Measurements from ENCODE around the gene MRGPRF.

DNA sequence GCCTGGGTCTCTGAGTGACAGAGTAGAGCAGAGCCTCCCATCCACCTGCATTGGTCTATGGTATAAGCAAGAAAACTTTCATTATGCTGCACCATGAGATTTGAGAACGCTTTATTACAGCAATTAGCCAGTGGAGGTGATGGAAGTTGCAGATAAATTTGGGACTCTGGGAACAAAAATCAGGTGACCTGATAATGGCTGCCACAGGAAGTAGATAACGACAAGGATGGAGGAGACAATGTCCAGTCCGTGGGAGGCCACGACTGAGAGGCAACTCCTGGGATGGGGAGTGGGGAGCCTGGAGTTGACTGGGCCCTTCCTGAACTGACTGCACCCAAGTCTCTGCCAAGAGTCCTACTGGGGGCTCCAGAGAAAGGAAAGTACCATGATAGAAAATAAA is 37.0 kb downstream of the MRGPRF start:
- TF ChIP-seq CTCF (IDR thresholded peaks at IDR 0.05), result no peak
- no peak for TF ChIP-seq POLR2A (IDR thresholded peaks at IDR 0.05)
